ENCODE measurements around the gene OR2A5. TPM values are rescaled to one million over a fixed set of nuclear protein-coding genes. Genes with fewer than 3 reads are reported as not detected.

OR2A5 gene
- total RNA-seq, 1 donor from 2014 or later: not detected

DNA sequence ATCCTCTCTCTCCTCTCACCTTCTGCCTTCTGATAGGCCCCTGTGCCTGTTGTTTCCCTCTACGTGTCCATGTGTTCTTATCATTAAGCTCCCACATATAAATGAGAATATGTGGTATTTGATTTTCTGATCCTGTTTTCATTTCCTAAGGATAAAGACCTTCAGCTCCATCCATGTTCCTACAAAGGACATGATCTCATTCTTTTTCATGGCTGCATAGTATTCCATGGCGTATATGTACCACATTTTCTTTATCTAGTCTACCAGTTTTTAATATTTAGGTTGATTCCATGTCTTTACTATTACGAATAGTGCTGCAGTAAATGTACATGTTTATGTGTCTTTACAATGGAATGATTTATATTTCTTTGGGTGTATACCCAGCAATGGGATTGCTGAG lies 41.9 kb downstream of the OR2A5 start:
- TF ChIP-seq, protein P1, sequence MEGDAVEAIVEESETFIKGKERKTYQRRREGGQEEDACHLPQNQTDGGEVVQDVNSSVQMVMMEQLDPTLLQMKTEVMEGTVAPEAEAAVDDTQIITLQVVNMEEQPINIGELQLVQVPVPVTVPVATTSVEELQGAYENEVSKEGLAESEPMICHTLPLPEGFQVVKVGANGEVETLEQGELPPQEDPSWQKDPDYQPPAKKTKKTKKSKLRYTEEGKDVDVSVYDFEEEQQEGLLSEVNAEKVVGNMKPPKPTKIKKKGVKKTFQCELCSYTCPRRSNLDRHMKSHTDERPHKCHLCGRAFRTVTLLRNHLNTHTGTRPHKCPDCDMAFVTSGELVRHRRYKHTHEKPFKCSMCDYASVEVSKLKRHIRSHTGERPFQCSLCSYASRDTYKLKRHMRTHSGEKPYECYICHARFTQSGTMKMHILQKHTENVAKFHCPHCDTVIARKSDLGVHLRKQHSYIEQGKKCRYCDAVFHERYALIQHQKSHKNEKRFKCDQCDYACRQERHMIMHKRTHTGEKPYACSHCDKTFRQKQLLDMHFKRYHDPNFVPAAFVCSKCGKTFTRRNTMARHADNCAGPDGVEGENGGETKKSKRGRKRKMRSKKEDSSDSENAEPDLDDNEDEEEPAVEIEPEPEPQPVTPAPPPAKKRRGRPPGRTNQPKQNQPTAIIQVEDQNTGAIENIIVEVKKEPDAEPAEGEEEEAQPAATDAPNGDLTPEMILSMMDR (IDR thresholded peaks at IDR 0.05): no peak
- DNase-seq (ENCODE audit: extremely low spot score, unreplicated experiment): no peak
- H3K9me3 Mint-ChIP-seq (ENCODE audit: unreplicated experiment): no peaks in the 10 kb centered on the region
- H3K27me3 Mint-ChIP-seq (ENCODE audit: unreplicated experiment): no peaks in the 10 kb centered on the region
- H3K4me3 Mint-ChIP-seq (ENCODE audit: unreplicated experiment): no peak overlapping the region
- H3K27ac Mint-ChIP-seq (ENCODE audit: unreplicated experiment): no peak overlapping the region
- no peaks in the 10 kb centered on the region for H3K4me1 Mint-ChIP-seq (ENCODE audit: unreplicated experiment)
- H3K36me3 Mint-ChIP-seq (ENCODE audit: unreplicated experiment): no peaks in the 10 kb centered on the region

DNA sequence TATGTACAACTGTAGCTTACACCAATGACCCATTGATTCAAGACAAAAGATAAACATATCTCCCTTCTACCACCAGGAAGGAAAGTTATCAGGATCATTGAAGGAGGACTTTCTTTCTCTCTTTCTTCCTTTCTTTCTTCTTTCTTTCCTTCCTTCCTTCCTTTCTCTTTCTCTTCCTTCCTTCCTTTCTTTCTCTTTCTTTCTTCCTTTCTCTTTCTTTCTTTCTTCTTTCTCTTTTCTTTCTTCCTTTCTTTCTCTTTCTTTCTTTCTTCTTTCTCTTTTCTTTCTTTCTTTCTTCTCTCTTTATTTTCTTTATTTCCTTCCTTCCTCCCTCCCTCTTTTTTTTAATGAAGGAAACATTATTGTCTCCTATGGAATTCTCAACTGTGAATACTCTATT lies 50.0 kb downstream of the OR2A5 start:
- H3K27me3 Mint-ChIP-seq (ENCODE audit: unreplicated experiment): peaks cover 24% of the 10 kb centered on the region
- no peaks in the 10 kb centered on the region for H3K4me1 Mint-ChIP-seq (ENCODE audit: unreplicated experiment)
- no peaks in the 10 kb centered on the region for H3K9me3 Mint-ChIP-seq (ENCODE audit: unreplicated experiment)

DNA sequence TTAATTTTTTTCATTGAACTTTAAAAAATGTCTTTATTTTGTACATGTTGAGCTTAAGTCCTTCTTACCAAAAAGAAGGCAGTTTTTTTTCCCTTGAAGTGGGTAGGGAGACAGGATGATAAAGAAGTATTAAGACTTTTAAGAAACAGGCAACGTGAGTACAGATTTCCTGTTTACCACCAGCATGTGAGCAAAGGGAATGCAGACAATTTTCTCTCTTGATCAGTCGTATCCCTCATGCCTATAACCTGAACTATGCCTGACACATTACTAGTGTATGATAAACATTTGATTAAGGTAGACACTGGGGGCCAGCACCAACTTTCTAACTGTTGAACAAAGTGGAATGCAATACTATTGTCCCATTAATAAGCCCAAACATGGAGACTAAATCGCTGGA lies 51.9 kb downstream of the OR2A5 start:
- no peaks in the 10 kb centered on the region for H3K9me3 Mint-ChIP-seq (ENCODE audit: unreplicated experiment)
- peaks cover 31% of the 10 kb centered on the region for H3K27me3 Mint-ChIP-seq (ENCODE audit: unreplicated experiment)
- H3K27ac Mint-ChIP-seq (ENCODE audit: unreplicated experiment): no peak overlapping the region
- no peaks in the 10 kb centered on the region for H3K36me3 Mint-ChIP-seq (ENCODE audit: unreplicated experiment)
- DNase-seq (ENCODE audit: extremely low spot score, unreplicated experiment): no peak
- TF ChIP-seq, protein P1 (IDR thresholded peaks at IDR 0.05): no peak
- no peaks in the 10 kb centered on the region for H3K4me1 Mint-ChIP-seq (ENCODE audit: unreplicated experiment)
- H3K4me3 Mint-ChIP-seq (ENCODE audit: unreplicated experiment): no peak overlapping the region

More for the DNA sequence above, 50.0 kb downstream of the OR2A5 start:
- H3K27ac Mint-ChIP-seq (ENCODE audit: unreplicated experiment): no peak overlapping the region
- no peaks in the 10 kb centered on the region for H3K36me3 Mint-ChIP-seq (ENCODE audit: unreplicated experiment)
- H3K4me3 Mint-ChIP-seq (ENCODE audit: unreplicated experiment): no peak overlapping the region
- no peak for DNase-seq (ENCODE audit: extremely low spot score, unreplicated experiment)
- TF ChIP-seq, protein P1 (IDR thresholded peaks at IDR 0.05): no peak

DNA sequence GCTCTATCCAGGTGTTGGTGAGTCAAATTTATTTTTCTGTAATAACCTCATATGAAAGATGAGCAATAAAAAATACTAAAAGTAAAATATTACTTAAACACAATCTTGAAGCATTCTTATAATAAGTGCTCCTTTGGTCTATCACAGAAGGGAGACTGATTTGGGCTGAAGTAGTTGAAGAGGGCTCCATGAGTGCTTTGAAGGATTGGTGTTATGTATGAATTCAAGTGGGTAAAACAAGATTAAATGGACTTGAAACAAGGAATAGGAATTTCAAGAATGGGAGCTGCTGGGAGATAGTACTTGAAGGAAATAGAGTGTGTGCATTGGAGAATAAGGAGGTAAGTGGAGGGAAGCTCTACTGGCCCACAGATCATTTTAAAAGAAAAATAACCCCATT lies 53.3 kb downstream of the OR2A5 start:
- Mint-ChIP-seq H3K36me3 (ENCODE audit: unreplicated experiment) (no peaks in the 10 kb centered on the region), H3K4me3 (ENCODE audit: unreplicated experiment) (no peak overlapping the region), H3K4me1 (ENCODE audit: unreplicated experiment) (no peaks in the 10 kb centered on the region), H3K9me3 (ENCODE audit: unreplicated experiment) (no peaks in the 10 kb centered on the region), H3K27ac (ENCODE audit: unreplicated experiment) (no peak overlapping the region), H3K27me3 (ENCODE audit: unreplicated experiment) (peaks cover 37% of the 10 kb centered on the region)
- TF ChIP-seq, protein P1 (IDR thresholded peaks at IDR 0.05): no peak
- no peak for DNase-seq (ENCODE audit: extremely low spot score, unreplicated experiment)

DNA sequence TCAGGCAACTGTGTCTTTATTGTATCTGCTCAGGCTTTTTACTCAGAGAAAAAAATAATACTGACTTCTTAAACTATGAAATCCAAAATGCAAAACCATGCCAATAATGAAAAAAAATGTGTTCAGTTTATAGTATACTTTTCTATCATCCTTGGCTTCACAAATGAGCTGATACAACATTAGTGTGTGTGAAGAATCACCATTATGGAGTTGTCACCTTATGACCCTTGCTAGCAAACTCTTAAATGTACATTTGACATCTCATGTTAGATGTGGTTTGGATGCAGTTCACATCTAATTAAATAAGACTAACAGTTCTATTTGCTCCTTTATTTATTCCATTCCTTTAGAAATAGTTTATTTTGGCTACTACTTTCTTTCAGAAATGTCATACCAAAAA lies 56.5 kb downstream of the OR2A5 start:
- Mint-ChIP-seq H3K27ac (ENCODE audit: unreplicated experiment) (no peak overlapping the region), H3K36me3 (ENCODE audit: unreplicated experiment) (no peaks in the 10 kb centered on the region), H3K27me3 (ENCODE audit: unreplicated experiment) (peaks cover 30% of the 10 kb centered on the region), H3K9me3 (ENCODE audit: unreplicated experiment) (no peaks in the 10 kb centered on the region), H3K4me1 (ENCODE audit: unreplicated experiment) (no peaks in the 10 kb centered on the region), H3K4me3 (ENCODE audit: unreplicated experiment) (no peak overlapping the region)
- no peak for DNase-seq (ENCODE audit: extremely low spot score, unreplicated experiment)
- TF ChIP-seq, protein P1 (IDR thresholded peaks at IDR 0.05): no peak

Other genes with a start within 250 kb of the OR2A5 start
- gene TCAF1, start 146.8 kb upstream of the OR2A5 start, total RNA-seq: 82.4 and 87.8 TPM in 2 replicates
- not detected in 2 replicates for gene OR2F2, start 113.7 kb upstream of the OR2A5 start, total RNA-seq
- not detected in 2 replicates for gene OR2F1, start 94.1 kb upstream of the OR2A5 start, total RNA-seq
- not detected in 2 replicates for gene OR6B1, start 48.6 kb upstream of the OR2A5 start, total RNA-seq
- not detected in 2 replicates for gene OR2A25, start 20.9 kb downstream of the OR2A5 start, total RNA-seq
- gene OR2A12, start 37.3 kb downstream of the OR2A5 start, total RNA-seq: not detected in 2 replicates
- not detected in 2 replicates for gene OR2A2, start 60.6 kb downstream of the OR2A5 start, total RNA-seq
- gene OR2A14, start 74.2 kb downstream of the OR2A5 start, total RNA-seq: not detected in 2 replicates
- 1.3 TPM in 1 of 2 replicates, not detected in the other for gene CTAGE4, start 134.5 kb downstream of the OR2A5 start, total RNA-seq
- gene ARHGEF35, start 146.9 kb downstream of the OR2A5 start, total RNA-seq: 1.1 and 1.8 TPM in 2 replicates
- gene OR2A42, start 190.7 kb downstream of the OR2A5 start, total RNA-seq: 0.08 and 0.18 TPM in 2 replicates
- 0.68 and 1.1 TPM in 2 replicates for gene OR2A7, start 215.8 kb downstream of the OR2A5 start, total RNA-seq
- 0.97 TPM in 1 of 2 replicates, not detected in the other for gene CTAGE8, start 220.3 kb downstream of the OR2A5 start, total RNA-seq